H1 (cell line): Measurements from ENCODE around the gene SLC16A5. TPM values are rescaled to one million over a fixed set of nuclear protein-coding genes. Genes with fewer than 3 reads are reported as not detected.

Experiments used
- HDAC2 ChIP-seq, 2 experiments: fragments of 300-600 bp in 1 of 2; sonication (generic) in 1 of 2; IDR thresholded peaks; 2 replicates each; pipeline ENCODE4 v1.6.1; 2011 to 2012; ENCODE audit warnings: low read depth in 2 of 2, low read length in 2 of 2, mild to moderate bottlenecking in 2 of 2, moderate library complexity in 2 of 2, borderline replicate concordance in 1 of 2, inconsistent platforms in 1 of 2
- ZNF274 ChIP-seq: IDR thresholded peaks from 2 replicates; pipeline ENCODE4 v1.7.0; 2012; ENCODE audit warnings: low read length, borderline replicate concordance; ENCODE audit errors: extremely low read depth
- polyA plus RNA-seq, 7 experiments: library from polyadenylated mRNA; depleted of rRNA in 3 of 7; stranded (reverse) in 5 of 7; unstranded in 2 of 7; fragments of >200 nt in 5 of 7; fragments of 200-250 nt in 2 of 7; gene quantifications; 1 replicate in 5 of 7; 2 replicates in 1 of 7; 4 replicates in 1 of 7; pipeline versions ENCODE4 v1.2.1 to v1.2.3, GENCODE V29; 2011 to 2013; ENCODE audit warnings: missing spikeins in 2 of 7, mixed read lengths in 2 of 7
- total RNA-seq: library from RNA; stranded (reverse); fragmentation: NEBNext Ultra II Directional; extraction: Animal tissue kit (Norgen Biotek cat#: 25700); gene quantifications from 2 replicates; pipeline ENCODE4 v1.2.1, GENCODE V29; 2021

The SLC16A5 gene
- total and polyA plus RNA-seq, 2 of the 8 experiments (the other 6 are each of a cell fraction or from before 2014, with no cell fraction given), result 17.1 to 34.7 TPM

- TF ChIP-seq ZNF274, result no peak
- no peak for TF ChIP-seq HDAC2 (IDR thresholded peaks at IDR 0.05; ENCODE audit: borderline replicate concordance in 1 of 2, low read depth in 2 of 2, low read length in 2 of 2)
Measured at GRCh38 chr17:75118307-75118706, 30.6 kb downstream of the SLC16A5 start (continued).
